Stimulated activated CD8-positive, alpha-beta memory T cell treated with anti-CD3 and anti-CD28 coated beads, Interleukin-4, amount 100 ng/mL, for 4 hours (primary cell): ENCODE data around the gene CIROP.

Experiments
- DNase-seq, 2 donors: peaks; one replicate each; pipeline ENCODE4 v3.0.0-alpha.2; 2020; ENCODE audit warnings: low read depth in 2 of 2, low spot score in 1 of 2

Gene CIROP

GRCh38 chr14:23104591-23105347 is at the start of gene CIROP:
TSS of gene CIROP (minus strand) at chr14:23104989. CDS start at chr14:23104920, 69 bp downstream.
- DNase-seq = no peak

GRCh38 chr14:23153851-23154796 is 49.3 kb upstream of the CIROP start:
- no peak for DNase-seq

GRCh38 chr14:23151342-23151741 is 46.6 kb upstream of the CIROP start:
- no peak for DNase-seq

- no peak for DNase-seq
Measured at GRCh38 chr14:23149745-23150144, 45.0 kb upstream of the CIROP start.

- DNase-seq = no peak
Measured at GRCh38 chr14:23148591-23149249, 43.9 kb upstream of the CIROP start.

- DNase-seq = no peak
Measured at GRCh38 chr14:23147676-23148075, 42.9 kb upstream of the CIROP start.

GRCh38 chr14:23146980-23147379 is 42.2 kb upstream of the CIROP start:
- DNase-seq = no peak

GRCh38 chr14:23146351-23146910 is 41.6 kb upstream of the CIROP start:
- DNase-seq = no peak

GRCh38 chr14:23145794-23146350 is 41.1 kb upstream of the CIROP start:
- DNase-seq = no peak

GRCh38 chr14:23143911-23144310 is 39.1 kb upstream of the CIROP start:
- no peak for DNase-seq

- DNase-seq = no peak
Measured at GRCh38 chr14:23142826-23143225, 38.0 kb upstream of the CIROP start.

- DNase-seq = no peak
Measured at GRCh38 chr14:23141706-23142444, 37.1 kb upstream of the CIROP start.

GRCh38 chr14:23140371-23140770 is 35.6 kb upstream of the CIROP start:
- DNase-seq = no peak

GRCh38 chr14:23139874-23140273 is 35.1 kb upstream of the CIROP start:
- no peak for DNase-seq

- DNase-seq = no peak
Measured at GRCh38 chr14:23137813-23138535, 33.2 kb upstream of the CIROP start.

GRCh38 chr14:23137192-23137812 is 32.5 kb upstream of the CIROP start:
- no peak for DNase-seq

- no peak for DNase-seq
Measured at GRCh38 chr14:23136566-23137133, 31.9 kb upstream of the CIROP start.

- DNase-seq = no peak
Measured at GRCh38 chr14:23132970-23133369, 28.2 kb upstream of the CIROP start.

- no peak for DNase-seq
Measured at GRCh38 chr14:23131482-23131881, 26.7 kb upstream of the CIROP start.
